ENCODE results near the gene SCAF1.
A peak's percentile ranks its signal among the peaks of the same experiment; 100 is the strongest.

The SCAF1 gene

GRCh38 chr19:49664171-49665035 lies 22.4 kb downstream of the SCAF1 start:
- peak; percentile 82 to 94 (median 92) for DNase-seq (ENCODE audit: low read depth in 2 of 3, low spot score in 1 of 3)

GRCh38 chr19:49665036-49665350 lies 23.0 kb downstream of the SCAF1 start:
- DNase-seq (ENCODE audit: low read depth in 2 of 3, low spot score in 1 of 3): no peak

GRCh38 chr19:49665351-49666119 lies 23.5 kb downstream of the SCAF1 start, which contains the start of the genes BCL2L12 and IRF3:
TSS of gene BCL2L12 (plus strand) at chr19:49665933. CDS start at chr19:49666693, 760 bp downstream.
TSS of gene IRF3 (minus strand) at chr19:49665857. CDS start at chr19:49664838, 1,019 bp downstream.
- DNase-seq (ENCODE audit: low read depth in 2 of 3, low spot score in 1 of 3): peak; percentile 98 to 99 (median 99)

- DNase-seq (ENCODE audit: low read depth in 2 of 3, low spot score in 1 of 3): no peak
Observed at GRCh38 chr19:49666120-49666444, 24.1 kb downstream of the SCAF1 start.

- no peak for DNase-seq (ENCODE audit: low read depth in 2 of 3, low spot score in 1 of 3)
Observed at GRCh38 chr19:49667473-49667872, 25.5 kb downstream of the SCAF1 start.

GRCh38 chr19:49669516-49669915 lies 27.5 kb downstream of the SCAF1 start:
- no peak for DNase-seq (ENCODE audit: low read depth in 2 of 3, low spot score in 1 of 3)

- peak in 2 of 3 donors; percentile 68 to 77 for DNase-seq (ENCODE audit: low read depth in 2 of 3, low spot score in 1 of 3)
Observed at GRCh38 chr19:49672131-49672919, 30.3 kb downstream of the SCAF1 start.

GRCh38 chr19:49676136-49676783 lies 34.3 kb downstream of the SCAF1 start:
- peak in 1 of 3 donors; percentile 66 for DNase-seq (ENCODE audit: low read depth in 2 of 3, low spot score in 1 of 3)

GRCh38 chr19:49676784-49677230 lies 34.8 kb downstream of the SCAF1 start:
- peak; percentile 99 to 100 (median 99) for DNase-seq (ENCODE audit: low read depth in 2 of 3, low spot score in 1 of 3)

- peak in 1 of 3 donors; percentile 55 for DNase-seq (ENCODE audit: low read depth in 2 of 3, low spot score in 1 of 3)
Observed at GRCh38 chr19:49677231-49677900, 35.4 kb downstream of the SCAF1 start, which contains the start of gene PRMT1. TSS of gene PRMT1 (plus strand) at chr19:49677271. CDS start at chr19:49677281, 10 bp downstream.

GRCh38 chr19:49677901-49678674 lies 36.1 kb downstream of the SCAF1 start:
- peak; percentile 76 to 82 (median 76) for DNase-seq (ENCODE audit: low read depth in 2 of 3, low spot score in 1 of 3)

GRCh38 chr19:49678985-49679770 lies 37.2 kb downstream of the SCAF1 start:
- DNase-seq (ENCODE audit: low read depth in 2 of 3, low spot score in 1 of 3): no peak

GRCh38 chr19:49679771-49680413 lies 37.9 kb downstream of the SCAF1 start:
- no peak for DNase-seq (ENCODE audit: low read depth in 2 of 3, low spot score in 1 of 3)

GRCh38 chr19:49680421-49681351 lies 38.7 kb downstream of the SCAF1 start:
- DNase-seq (ENCODE audit: low read depth in 2 of 3, low spot score in 1 of 3): peak; percentile 88 to 98 (median 93)

GRCh38 chr19:49681830-49682229 lies 39.8 kb downstream of the SCAF1 start:
- no peak for DNase-seq (ENCODE audit: low read depth in 2 of 3, low spot score in 1 of 3)

GRCh38 chr19:49682274-49682673 lies 40.3 kb downstream of the SCAF1 start:
- DNase-seq (ENCODE audit: low read depth in 2 of 3, low spot score in 1 of 3): no peak

GRCh38 chr19:49683814-49684250 lies 41.8 kb downstream of the SCAF1 start:
- DNase-seq (ENCODE audit: low read depth in 2 of 3, low spot score in 1 of 3): no peak
